ENCODE data around the gene BASP1. TPM values are rescaled to one million over a fixed set of nuclear protein-coding genes. Genes with fewer than 3 reads are reported as not detected.

The BASP1 gene
- total RNA-seq, result 116 and 138 TPM in 2 replicates

GRCh38 chr5:17217493-17218352 lies at the start of gene BASP1:
Gene BASP1, plus strand, starts transcription at chr5:17217631. Its CDS starts 57,586 bp downstream, at chr5:17275217.

Data from myometrial cell (primary cell).